Osteoblast (primary cell): ENCODE measurements around the gene ING3. TPM values are rescaled to one million over a fixed set of nuclear protein-coding genes. Genes with fewer than 3 reads are reported as not detected.

Experiments used
- DNase-seq: peaks from one replicate; pipeline ENCODE4 v3.0.0; 2011; ENCODE audit warnings: low spot score, mixed read lengths; ENCODE audit not compliant: insufficient read length; ENCODE audit errors: missing footprints
- H2AFZ ChIP-seq: 2 replicates; pipeline ENCODE4 v1.6.0; 2011; ENCODE audit warnings: mild to moderate bottlenecking, low read length
- H3K27ac ChIP-seq: 2 replicates; pipeline ENCODE4 v1.5.1; 2011; ENCODE audit warnings: mild to moderate bottlenecking, low read depth, low read length, moderate library complexity
- H3K27me3 ChIP-seq: 2 replicates; pipeline ENCODE4 v1.6.0; 2012; ENCODE audit warnings: mild to moderate bottlenecking, control low read depth, inconsistent platforms, low read length, moderate library complexity; ENCODE audit not compliant: insufficient read depth
- H3K36me3 ChIP-seq: 2 replicates; pipeline ENCODE4 v1.5.1; 2011; ENCODE audit warnings: mild to moderate bottlenecking, low read length, control low read depth, moderate library complexity; ENCODE audit not compliant: insufficient read depth
- H3K4me1 ChIP-seq: 2 replicates; pipeline ENCODE4 v1.5.1; 2011; ENCODE audit warnings: mild to moderate bottlenecking, low read length, control low read depth, moderate library complexity; ENCODE audit not compliant: insufficient read depth
- H3K4me2 ChIP-seq: 2 replicates; pipeline ENCODE4 v1.6.0; 2011; ENCODE audit warnings: mild to moderate bottlenecking, low read length; ENCODE audit not compliant: insufficient read depth
- H3K4me3 ChIP-seq: fragments of 200-600 bp; sonication (generic); 3 replicates; pipeline ENCODE4 v1.5.1; 2012; ENCODE audit warnings: mild to moderate bottlenecking, low read length, inconsistent platforms; ENCODE audit not compliant: insufficient read depth
- H3K79me2 ChIP-seq: 2 replicates; pipeline ENCODE4 v1.6.0; 2012; ENCODE audit warnings: mild to moderate bottlenecking, low read length, control low read depth, inconsistent platforms; ENCODE audit not compliant: insufficient read depth
- H3K9me3 ChIP-seq: 2 replicates; pipeline ENCODE4 v1.5.1; 2011; ENCODE audit warnings: low read depth, low read length, control low read depth
- H4K20me1 ChIP-seq: 2 replicates; pipeline ENCODE4 v1.6.0; 2012; ENCODE audit warnings: mild to moderate bottlenecking, low read length, control low read depth; ENCODE audit not compliant: insufficient read depth
- CTCF ChIP-seq: IDR thresholded peaks from 2 replicates; pipeline ENCODE4 v1.5.1; 2011; ENCODE audit warnings: mild to moderate bottlenecking, low read depth, low read length, moderate library complexity; ENCODE audit errors: extremely low read depth
- total RNA-seq: library from RNA; depleted of rRNA; stranded (reverse); fragments of >200 nt; gene quantifications from 2 replicates; pipeline ENCODE4 v1.2.3, GENCODE V29; 2012

The ING3 gene
- total RNA-seq, 1 donor, result 16.6 TPM

- Histone ChIP-seq H3K4me3 (peak overlapping the region; percentile 95), H3K36me3 (peaks cover 4% of the 10 kb centered on the region), H3K4me2 (peak overlapping the region; percentile 95), H2AFZ (peak overlapping the region; percentile 93), H3K27me3 (peaks cover 7% of the 10 kb centered on the region), H3K79me2 (peaks cover 16% of the 10 kb centered on the region), H4K20me1 (no peaks in the 10 kb centered on the region), H3K9me3 (no peaks in the 10 kb centered on the region), H3K4me1 (peaks cover 12% of the 10 kb centered on the region), H3K27ac (no peak overlapping the region)
- no peak for TF ChIP-seq CTCF
- DNase-seq, result no peak
Measured at GRCh38 chr7:120949998-120950538, 509 bp upstream of the ING3 start.

- no peak for TF ChIP-seq CTCF
- Histone ChIP-seq H4K20me1 (no peaks in the 10 kb centered on the region), H3K79me2 (peaks cover 16% of the 10 kb centered on the region), H3K36me3 (peaks cover 15% of the 10 kb centered on the region), H3K4me2 (peak overlapping the region; percentile 95), H3K9me3 (no peaks in the 10 kb centered on the region), H3K27ac (peak overlapping the region; percentile 93), H3K4me1 (peaks cover 12% of the 10 kb centered on the region), H2AFZ (peak overlapping the region; percentile 96), H3K4me3 (peak overlapping the region; percentile 95), H3K27me3 (peaks cover 4% of the 10 kb centered on the region)
- no peak for DNase-seq
Measured at GRCh38 chr7:120951309-120951699, 727 bp downstream of the ING3 start.

GRCh38 chr7:120951826-120952225 lies 1.2 kb downstream of the ING3 start:
- Histone ChIP-seq H4K20me1 (no peaks in the 10 kb centered on the region), H2AFZ (no peak overlapping the region), H3K9me3 (no peaks in the 10 kb centered on the region), H3K27ac (peak overlapping the region; percentile 93), H3K36me3 (peaks cover 19% of the 10 kb centered on the region), H3K79me2 (peaks cover 16% of the 10 kb centered on the region), H3K27me3 (peaks cover 4% of the 10 kb centered on the region), H3K4me1 (peaks cover 12% of the 10 kb centered on the region), H3K4me2 (peak overlapping the region; percentile 95), H3K4me3 (peak overlapping the region; percentile 95)
- peak; percentile 19 for DNase-seq
- no peak for TF ChIP-seq CTCF

- Histone ChIP-seq H3K4me3 (no peak overlapping the region), H3K4me1 (peaks cover 7% of the 10 kb centered on the region), H4K20me1 (no peaks in the 10 kb centered on the region), H2AFZ (no peak overlapping the region), H3K27ac (no peak overlapping the region), H3K4me2 (no peak overlapping the region), H3K9me3 (no peaks in the 10 kb centered on the region), H3K27me3 (no peaks in the 10 kb centered on the region), H3K79me2 (peaks cover 16% of the 10 kb centered on the region), H3K36me3 (peaks cover 19% of the 10 kb centered on the region)
- no peak for TF ChIP-seq CTCF
- no peak for DNase-seq
Measured at GRCh38 chr7:120955577-120956149, 5.1 kb downstream of the ING3 start.
